H1 (cell line): ENCODE measurements around the gene MZT2A. TPM values are rescaled to one million over a fixed set of nuclear protein-coding genes. Genes with fewer than 3 reads are reported as not detected.
"Not testable (repeated sequence)": the region's sequence is repeated elsewhere in the genome, so short reads cannot be mapped to it uniquely, and the experiment has no call there.

Experiments used
- CTCF ChIA-PET: fragments of 300-600 bp; sonication (Branson Sonifier 250); formaldehyde crosslinking; loops from one replicate; lab custom pipeline; 2021; ENCODE audit not compliant: partially characterized antibody; lab: Charles Lee
- POLR2A ChIA-PET: fragments of 300-600 bp; sonication (Branson Sonifier 250); formaldehyde crosslinking; loops from one replicate; lab custom pipeline; 2021; ENCODE audit warnings: inconsistent platforms; ENCODE audit not compliant: partially characterized antibody; lab: Charles Lee
- DNase-seq, 2 experiments: peaks; one replicate each; pipeline versions ENCODE4 v3.0.0 to v3.0.0-alpha.2; 2010 to 2022; ENCODE audit warnings: low spot score in 2 of 2, low read depth in 1 of 2, mixed read lengths in 1 of 2
- FAIRE-seq: peaks from 2 replicates; lab custom pipeline; 2011; peaks lifted over from hg19 to GRCh38; lab: Jason Lieb, UNC
- H2AFZ ChIP-seq: 2 replicates; pipeline ENCODE4 v1.8.1; 2012; ENCODE audit warnings: low read length, inconsistent platforms
- H2AK5ac ChIP-seq: 2 replicates; pipeline ENCODE4 v1.6.1; 2013; ENCODE audit warnings: low read depth, low read length
- H2BK120ac ChIP-seq: replicated peaks from 2 replicates; pipeline ENCODE3; 2013; ENCODE audit warnings: low read depth, low read length, inconsistent platforms
- H2BK12ac ChIP-seq: 2 replicates; pipeline ENCODE4 v1.6.1; 2013; ENCODE audit warnings: low read depth, low read length
- H2BK15ac ChIP-seq: 2 replicates; pipeline ENCODE4 v1.6.1; 2013; ENCODE audit warnings: low read length
- H2BK20ac ChIP-seq: 2 replicates; pipeline ENCODE4 v1.6.1; 2013; ENCODE audit warnings: low read length
- H2BK5ac ChIP-seq: 2 replicates; pipeline ENCODE4 v1.6.1; 2013; ENCODE audit warnings: low read depth, low read length
- H3K14ac ChIP-seq: 2 replicates; pipeline ENCODE4 v1.6.1; 2013; ENCODE audit warnings: inconsistent platforms; ENCODE audit not compliant: insufficient read length
- H3K18ac ChIP-seq: 2 replicates; pipeline ENCODE4 v1.6.1; 2013; ENCODE audit warnings: low read length; ENCODE audit errors: extremely low read depth
- H3K23ac ChIP-seq: 2 replicates; pipeline ENCODE4 v1.6.1; 2013; ENCODE audit warnings: inconsistent platforms; ENCODE audit not compliant: insufficient read length
- H3K23me2 ChIP-seq: 2 replicates; pipeline ENCODE4 v1.6.1; 2013; ENCODE audit warnings: low read depth, low read length
- H3K27ac ChIP-seq: 2 replicates; pipeline ENCODE4 v1.6.1; 2011; ENCODE audit warnings: low read depth, low read length, inconsistent platforms
- H3K27me3 ChIP-seq, 4 experiments: replicated peaks in 1 of 4; 1 replicate in 1 of 4; 2 replicates in 3 of 4; pipeline versions ENCODE4 v1.6.1 to v1.8.1; 2011 to 2013; ENCODE audit warnings: low read length in 3 of 4, mild to moderate bottlenecking in 3 of 4, inconsistent platforms in 2 of 4, mixed read lengths in 2 of 4, moderate library complexity in 1 of 4; ENCODE audit not compliant: control insufficient read depth in 3 of 4, insufficient read depth in 3 of 4; ENCODE audit errors: extremely low read depth in 1 of 4
- H3K36me3 ChIP-seq, 4 experiments: 2 replicates each; pipeline versions ENCODE4 v1.6.1 to v1.8.1; 2011 to 2013; ENCODE audit warnings: mild to moderate bottlenecking in 4 of 4, low read length in 3 of 4, moderate library complexity in 2 of 4, control low read depth in 1 of 4, inconsistent platforms in 1 of 4; ENCODE audit not compliant: insufficient read depth in 4 of 4, control insufficient read depth in 2 of 4
- H3K4ac ChIP-seq: replicated peaks from 2 replicates; pipeline ENCODE3; 2013; ENCODE audit warnings: low read length, low read depth, mixed read lengths, inconsistent platforms; ENCODE audit not compliant: insufficient read length
- H3K4me1 ChIP-seq, 4 experiments: replicated peaks in 1 of 4; 1 replicate in 1 of 4; 2 replicates in 3 of 4; pipeline versions ENCODE4 v1.6.1 to v1.8.1; 2011 to 2013; ENCODE audit warnings: low read length in 3 of 4, inconsistent platforms in 2 of 4, mixed read lengths in 1 of 4; ENCODE audit not compliant: insufficient read depth in 4 of 4, control insufficient read depth in 3 of 4
- H3K4me2 ChIP-seq, 2 experiments: 2 replicates each; pipeline versions ENCODE4 v1.6.1 to v1.8.1; 2011 to 2013; ENCODE audit warnings: low read depth in 2 of 2, low read length in 2 of 2, control low read depth in 1 of 2, inconsistent platforms in 1 of 2, mild to moderate bottlenecking in 1 of 2; ENCODE audit not compliant: insufficient read depth in 1 of 2
- H3K4me3 ChIP-seq, 4 experiments: fragments of 200-600, 300-600 bp in 1 of 4; sonication (generic), shearing (Covaris generic), sonication (Bioruptor Twin) in 1 of 4; 2 replicates each; pipeline versions ENCODE4 v1.5.1 to v1.8.1; 2011 to 2016; ENCODE audit warnings: low read length in 4 of 4, low read depth in 3 of 4, control low read depth in 2 of 4, inconsistent platforms in 2 of 4, mild to moderate bottlenecking in 2 of 4, mixed read lengths in 1 of 4, moderate library complexity in 1 of 4; ENCODE audit not compliant: insufficient read depth in 2 of 4; ENCODE audit errors: extremely low read depth in 1 of 4
- H3K56ac ChIP-seq: replicated peaks from 2 replicates; pipeline ENCODE3; 2013; ENCODE audit warnings: low read depth, mild to moderate bottlenecking, mixed read lengths, low read length, inconsistent platforms; ENCODE audit not compliant: insufficient read length
- H3K79me1 ChIP-seq: 2 replicates; pipeline ENCODE4 v1.6.1; 2013; ENCODE audit warnings: low read depth, low read length, control low read depth
- H3K79me2 ChIP-seq, 2 experiments: 2 replicates each; pipeline versions ENCODE4 v1.6.1 to v1.8.1; 2012 to 2013; ENCODE audit warnings: low read length in 2 of 2, mild to moderate bottlenecking in 2 of 2, inconsistent platforms in 1 of 2; ENCODE audit not compliant: insufficient read depth in 2 of 2, control insufficient read depth in 1 of 2
- H3K9ac ChIP-seq, 4 experiments: replicated peaks in 1 of 4; 1 replicate in 1 of 4; 2 replicates in 3 of 4; pipeline versions ENCODE4 v1.6.1 to v1.8.1; 2011 to 2013; ENCODE audit warnings: low read depth in 3 of 4, low read length in 3 of 4, control low read depth in 2 of 4, mild to moderate bottlenecking in 2 of 4, moderate library complexity in 2 of 4, inconsistent platforms in 1 of 4; ENCODE audit errors: extremely low read depth in 1 of 4
- H3K9me3 ChIP-seq, 2 experiments: 2 replicates each; pipeline versions ENCODE4 v1.6.1 to v1.8.1; 2012 to 2013; ENCODE audit warnings: mild to moderate bottlenecking in 2 of 2, moderate library complexity in 2 of 2, control low read depth in 1 of 2, inconsistent platforms in 1 of 2, low read depth in 1 of 2, low read length in 1 of 2, mixed read lengths in 1 of 2; ENCODE audit not compliant: insufficient read depth in 2 of 2
- H4K20me1 ChIP-seq, 2 experiments: replicated peaks in 1 of 2; 2 replicates each; pipeline versions ENCODE3 to v1.8.1; 2011 to 2013; ENCODE audit warnings: inconsistent platforms in 2 of 2, low read length in 2 of 2, mild to moderate bottlenecking in 1 of 2; ENCODE audit not compliant: insufficient read depth in 2 of 2, control insufficient read depth in 1 of 2
- H4K5ac ChIP-seq: 2 replicates; pipeline ENCODE4 v1.6.1; 2013; ENCODE audit warnings: low read length, low read depth, mixed read lengths, inconsistent platforms; ENCODE audit not compliant: insufficient read length
- H4K8ac ChIP-seq: 2 replicates; pipeline ENCODE4 v1.8.0; 2013; ENCODE audit warnings: mild to moderate bottlenecking, moderate library complexity, low read length, inconsistent platforms; ENCODE audit not compliant: insufficient read depth; ENCODE audit errors: extremely low read depth
- H4K91ac ChIP-seq: replicated peaks from 2 replicates; pipeline ENCODE3; 2013; ENCODE audit warnings: low read length, mixed read lengths, inconsistent platforms; ENCODE audit not compliant: insufficient read length
- WGBS, 2 experiments: shearing (Covaris generic) in 1 of 2; methylation state at CpG; one replicate each; pipeline versions ENCODE4 v1.1.6 to v1.1.7; 2013 to 2015; ENCODE audit warnings: low lambda C conversion rate in 2 of 2, mixed read lengths in 2 of 2, inconsistent platforms in 1 of 2, low coverage in 1 of 2, missing lambda C conversion rate in 1 of 2; ENCODE audit not compliant: insufficient replicate concordance in 2 of 2, insufficient coverage in 1 of 2, insufficient read length in 1 of 2; ENCODE audit errors: extremely low coverage in 1 of 2, missing lambda C conversion rate in 1 of 2; 5-methylcytosine and 5-hydroxymethylcytosine counted together
- polyA plus RNA-seq, 7 experiments: library from polyadenylated mRNA; depleted of rRNA in 3 of 7; stranded (reverse) in 5 of 7; unstranded in 2 of 7; fragments of >200 nt in 5 of 7; fragments of 200-250 nt in 2 of 7; gene quantifications; 1 replicate in 5 of 7; 2 replicates in 1 of 7; 4 replicates in 1 of 7; pipeline versions ENCODE4 v1.2.1 to v1.2.3, GENCODE V29; 2011 to 2013; ENCODE audit warnings: missing spikeins in 2 of 7, mixed read lengths in 2 of 7
- total RNA-seq: library from RNA; stranded (reverse); fragmentation: NEBNext Ultra II Directional; extraction: Animal tissue kit (Norgen Biotek cat#: 25700); gene quantifications from 2 replicates; pipeline ENCODE4 v1.2.1, GENCODE V29; 2021

MZT2A gene
- total and polyA plus RNA-seq, 2 of the 8 experiments (the other 6 are each of a cell fraction or from before 2014, with no cell fraction given), result 116 to 120 TPM

GRCh38 chr2:131518531-131518930, 26.3 kb upstream of the MZT2A start:
- DNase-seq, H2BK5ac ChIP-seq, H3K56ac ChIP-seq, H3K23ac ChIP-seq, H3K4me2 ChIP-seq, H4K5ac ChIP-seq, H2BK12ac ChIP-seq, H2BK120ac ChIP-seq, H2AFZ ChIP-seq, H3K9me3 ChIP-seq, H4K91ac ChIP-seq, H3K4ac ChIP-seq, H4K8ac ChIP-seq, H3K27ac ChIP-seq, H2AK5ac ChIP-seq, FAIRE-seq, H3K79me2 ChIP-seq, H3K4me1 ChIP-seq, CTCF ChIA-PET, H3K4me3 ChIP-seq, POLR2A ChIA-PET, H3K79me1 ChIP-seq, H3K27me3 ChIP-seq, H3K14ac ChIP-seq, H3K18ac ChIP-seq, H2BK15ac ChIP-seq, H3K9ac ChIP-seq, H3K23me2 ChIP-seq, H4K20me1 ChIP-seq, H2BK20ac ChIP-seq: not testable (repeated sequence)
- H3K36me3 ChIP-seq, result peaks cover 2 to 32% (median 8%) of the 10 kb centered on the region in 4 experiments; a peak in 6 of 8 replicates
- 94% methylated on average over 6 of the region's 11 CpGs; no CpG with 5 or more reads in 1 of the 2 experiments for WGBS, 2 experiments

- H3K4me1 ChIP-seq, H4K5ac ChIP-seq, CTCF ChIA-PET, H2BK5ac ChIP-seq, H2AFZ ChIP-seq, POLR2A ChIA-PET, H4K8ac ChIP-seq, H3K27me3 ChIP-seq, H2BK12ac ChIP-seq, H3K14ac ChIP-seq, FAIRE-seq, H2AK5ac ChIP-seq, DNase-seq, H2BK20ac ChIP-seq, H3K9ac ChIP-seq, H3K18ac ChIP-seq, H2BK15ac ChIP-seq, H4K91ac ChIP-seq, H3K27ac ChIP-seq, H3K4me2 ChIP-seq, H3K4me3 ChIP-seq, H4K20me1 ChIP-seq, H3K79me1 ChIP-seq, H2BK120ac ChIP-seq, H3K56ac ChIP-seq, H3K23ac ChIP-seq, H3K4ac ChIP-seq, H3K79me2 ChIP-seq, H3K23me2 ChIP-seq, H3K9me3 ChIP-seq: not testable (repeated sequence)
- peaks cover 2 to 39% (median 8%) of the 10 kb centered on the region in 4 experiments; a peak in 6 of 8 replicates for H3K36me3 ChIP-seq
- 93% methylated on average over 16 of the region's 16 CpGs; no CpG with 5 or more reads in 1 of the 2 experiments for WGBS, 2 experiments
Observed at GRCh38 chr2:131517856-131518255, 25.7 kb upstream of the MZT2A start.
